Nephron progenitor cell (in vitro differentiated cells): ENCODE results near the gene FKBP1B.
"Not testable (repeated sequence)": the region's sequence is repeated elsewhere in the genome, so short reads cannot be mapped to it uniquely, and the experiment has no call there.

Experiments
- DNase-seq: peaks from one replicate; pipeline ENCODE4 v3.0.0; 2021
- H3K27ac Mint-ChIP-seq: 2 replicates; pipeline ENCODE4 v1.8.0; 2021; ENCODE audit warnings: mild to moderate bottlenecking, moderate library complexity, mixed read lengths
- H3K27me3 Mint-ChIP-seq: 2 replicates; pipeline ENCODE4 v1.8.0; 2021; ENCODE audit warnings: mild to moderate bottlenecking, low read depth, mixed read lengths; ENCODE audit not compliant: poor library complexity
- H3K36me3 Mint-ChIP-seq: 2 replicates; pipeline ENCODE4 v1.8.0; 2021; ENCODE audit warnings: low read depth, mixed read lengths
- H3K4me1 Mint-ChIP-seq: 2 replicates; pipeline ENCODE4 v1.8.0; 2021; ENCODE audit warnings: mixed read lengths
- H3K4me3 Mint-ChIP-seq: 2 replicates; pipeline ENCODE4 v1.8.0; 2021; ENCODE audit warnings: mild to moderate bottlenecking, moderate library complexity, mixed read lengths
- H3K9me3 Mint-ChIP-seq: 2 replicates; pipeline ENCODE4 v1.8.0; 2021; ENCODE audit warnings: mild to moderate bottlenecking, moderate library complexity, mixed read lengths
- CTCF ChIP-seq: fragments of 200-600 bp; sonication (generic); IDR thresholded peaks from 2 replicates; pipeline ENCODE4 v1.5.0; 2021; ENCODE audit warnings: antibody characterized with exemption

The FKBP1B gene

GRCh38 chr2:24084386-24085199 lies 35.1 kb downstream of the FKBP1B start, which contains the start of gene TP53I3:
Gene TP53I3 (minus strand): TSS chr2:24084834. CDS start chr2:24084326, 508 bp downstream.
- peaks cover 32% of the 10 kb centered on the region for H3K4me1 Mint-ChIP-seq
- no peaks in the 10 kb centered on the region for H3K27me3 Mint-ChIP-seq
- H3K9me3 Mint-ChIP-seq: no peaks in the 10 kb centered on the region
- peak; percentile 97 for TF ChIP-seq CTCF
- H3K36me3 Mint-ChIP-seq: peaks cover 34% of the 10 kb centered on the region
- H3K4me3 Mint-ChIP-seq: peak within 1 kb of the TSS; percentile 91
- peak within 1 kb of the TSS; percentile 98 for H3K27ac Mint-ChIP-seq
- DNase-seq: peak; percentile 95

- H3K36me3 Mint-ChIP-seq: peaks cover 29% of the 10 kb centered on the region
- H3K4me1 Mint-ChIP-seq: peaks cover 32% of the 10 kb centered on the region
- no peak overlapping the region for H3K27ac Mint-ChIP-seq
- DNase-seq: no peak
- no peaks in the 10 kb centered on the region for H3K9me3 Mint-ChIP-seq
- peak overlapping the region; percentile 91 for H3K4me3 Mint-ChIP-seq
- no peaks in the 10 kb centered on the region for H3K27me3 Mint-ChIP-seq
- TF ChIP-seq CTCF: no peak
Observed at GRCh38 chr2:24085200-24085489, 35.6 kb downstream of the FKBP1B start.

GRCh38 chr2:24086241-24086640 lies 36.7 kb downstream of the FKBP1B start:
- H3K4me3 Mint-ChIP-seq: no peak overlapping the region
- no peak for DNase-seq
- H3K36me3 Mint-ChIP-seq: peaks cover 29% of the 10 kb centered on the region
- H3K9me3 Mint-ChIP-seq: peaks cover 5% of the 10 kb centered on the region
- no peaks in the 10 kb centered on the region for H3K27me3 Mint-ChIP-seq
- H3K27ac Mint-ChIP-seq: no peak overlapping the region
- no peak for TF ChIP-seq CTCF
- H3K4me1 Mint-ChIP-seq: peaks cover 32% of the 10 kb centered on the region

GRCh38 chr2:24087032-24087431 lies 37.5 kb downstream of the FKBP1B start:
- no peak overlapping the region for H3K27ac Mint-ChIP-seq
- no peak for DNase-seq
- H3K4me3 Mint-ChIP-seq: no peak overlapping the region
- H3K4me1 Mint-ChIP-seq: peaks cover 31% of the 10 kb centered on the region
- H3K36me3 Mint-ChIP-seq: peaks cover 24% of the 10 kb centered on the region
- no peaks in the 10 kb centered on the region for H3K27me3 Mint-ChIP-seq
- TF ChIP-seq CTCF: no peak
- peaks cover 5% of the 10 kb centered on the region for H3K9me3 Mint-ChIP-seq

GRCh38 chr2:24088821-24089359 lies 39.3 kb downstream of the FKBP1B start:
- Mint-ChIP-seq H3K36me3 (peaks cover 29% of the 10 kb centered on the region), H3K9me3 (peaks cover 8% of the 10 kb centered on the region), H3K4me3 (no peak overlapping the region), H3K4me1 (peaks cover 13% of the 10 kb centered on the region), H3K27me3 (no peaks in the 10 kb centered on the region), H3K27ac (no peak overlapping the region)
- TF ChIP-seq CTCF: no peak
- no peak for DNase-seq

GRCh38 chr2:24093270-24093669 lies 43.7 kb downstream of the FKBP1B start:
- peaks cover 70% of the 10 kb centered on the region for H3K36me3 Mint-ChIP-seq
- not testable (repeated sequence) for H3K27ac Mint-ChIP-seq, H3K4me1 Mint-ChIP-seq, H3K27me3 Mint-ChIP-seq, DNase-seq, H3K4me3 Mint-ChIP-seq
- H3K9me3 Mint-ChIP-seq: peaks cover 40% of the 10 kb centered on the region

GRCh38 chr2:24095171-24095677 lies 45.7 kb downstream of the FKBP1B start:
- not testable (repeated sequence) for H3K27me3 Mint-ChIP-seq, H3K4me3 Mint-ChIP-seq, H3K4me1 Mint-ChIP-seq, DNase-seq, H3K27ac Mint-ChIP-seq
- peaks cover 60% of the 10 kb centered on the region for H3K9me3 Mint-ChIP-seq
- peaks cover 76% of the 10 kb centered on the region for H3K36me3 Mint-ChIP-seq

GRCh38 chr2:24100732-24101131 lies 51.2 kb downstream of the FKBP1B start:
- Mint-ChIP-seq H3K36me3 (peaks cover 73% of the 10 kb centered on the region), H3K9me3 (peaks cover 73% of the 10 kb centered on the region)
- not testable (repeated sequence) for H3K4me3 Mint-ChIP-seq, H3K27me3 Mint-ChIP-seq, H3K4me1 Mint-ChIP-seq, H3K27ac Mint-ChIP-seq, DNase-seq
